Stimulated activated CD8-positive, alpha-beta memory T cell treated with anti-CD3 and anti-CD28 coated beads, Interleukin-4, amount 100 ng/mL, for 24 hours (primary cell): ENCODE results near the gene RBMS1.
"Not testable (repeated sequence)": the region's sequence is repeated elsewhere in the genome, so short reads cannot be mapped to it uniquely, and the experiment has no call there.

Experiments
- DNase-seq: peaks from one replicate; pipeline ENCODE4 v3.0.0-alpha.2; 2020; ENCODE audit warnings: low read depth

RBMS1 gene

GRCh38 chr2:160381425-160381951 is 112.1 kb downstream of the RBMS1 start:
- no peak for DNase-seq

GRCh38 chr2:160380611-160381010 is 113.0 kb downstream of the RBMS1 start:
- no peak for DNase-seq

GRCh38 chr2:160380000-160380570 is 113.5 kb downstream of the RBMS1 start:
- no peak for DNase-seq

- DNase-seq: no peak
These were observed 114.2 kb downstream of the RBMS1 start for GRCh38 chr2:160379399-160379798.

- no peak for DNase-seq
These were observed 116.2 kb downstream of the RBMS1 start for GRCh38 chr2:160377204-160377995.

GRCh38 chr2:160376576-160376975 is 117.0 kb downstream of the RBMS1 start:
- DNase-seq: no peak

- no peak for DNase-seq
These were observed 117.7 kb downstream of the RBMS1 start for GRCh38 chr2:160375802-160376469.

GRCh38 chr2:160375037-160375436 is 118.6 kb downstream of the RBMS1 start:
- no peak for DNase-seq

GRCh38 chr2:160373666-160374065 is 119.9 kb downstream of the RBMS1 start:
- no peak for DNase-seq

GRCh38 chr2:160373263-160373662 is 120.3 kb downstream of the RBMS1 start:
- DNase-seq: no peak

- no peak for DNase-seq
These were observed 121.0 kb downstream of the RBMS1 start for GRCh38 chr2:160372585-160372984.

GRCh38 chr2:160372010-160372356 is 121.6 kb downstream of the RBMS1 start:
- no peak for DNase-seq

- DNase-seq: no peak
These were observed 122.2 kb downstream of the RBMS1 start for GRCh38 chr2:160371251-160372009.

- no peak for DNase-seq
These were observed 124.3 kb downstream of the RBMS1 start for GRCh38 chr2:160368988-160369930.

- no peak for DNase-seq
These were observed 125.7 kb downstream of the RBMS1 start for GRCh38 chr2:160367887-160368286.

- DNase-seq: not testable (repeated sequence)
These were observed 126.5 kb downstream of the RBMS1 start for GRCh38 chr2:160367139-160367538.

GRCh38 chr2:160366474-160366873 is 127.1 kb downstream of the RBMS1 start:
- no peak for DNase-seq

- no peak for DNase-seq
These were observed 127.8 kb downstream of the RBMS1 start for GRCh38 chr2:160365716-160366367.

- no peak for DNase-seq
These were observed 129.2 kb downstream of the RBMS1 start for GRCh38 chr2:160364364-160364763.

- no peak for DNase-seq
These were observed 129.6 kb downstream of the RBMS1 start for GRCh38 chr2:160363961-160364360.

- DNase-seq: no peak
These were observed 130.6 kb downstream of the RBMS1 start for GRCh38 chr2:160363055-160363454.
